GM18499 (cell line): Measurements from ENCODE around the gene NAP1L4.

Experiments used
- ATAC-seq: cut with Tn5 transposase; IDR thresholded peaks from one replicate; pipeline ENCODE4 v1.9.1; 2021; ENCODE audit warnings: moderate number of reproducible peaks; ENCODE audit not compliant: insufficient read depth, unreplicated experiment

Gene NAP1L4

GRCh38 chr11:3011891-3012885, 20.1 kb upstream of the NAP1L4 start:
- no peak for ATAC-seq

DNA sequence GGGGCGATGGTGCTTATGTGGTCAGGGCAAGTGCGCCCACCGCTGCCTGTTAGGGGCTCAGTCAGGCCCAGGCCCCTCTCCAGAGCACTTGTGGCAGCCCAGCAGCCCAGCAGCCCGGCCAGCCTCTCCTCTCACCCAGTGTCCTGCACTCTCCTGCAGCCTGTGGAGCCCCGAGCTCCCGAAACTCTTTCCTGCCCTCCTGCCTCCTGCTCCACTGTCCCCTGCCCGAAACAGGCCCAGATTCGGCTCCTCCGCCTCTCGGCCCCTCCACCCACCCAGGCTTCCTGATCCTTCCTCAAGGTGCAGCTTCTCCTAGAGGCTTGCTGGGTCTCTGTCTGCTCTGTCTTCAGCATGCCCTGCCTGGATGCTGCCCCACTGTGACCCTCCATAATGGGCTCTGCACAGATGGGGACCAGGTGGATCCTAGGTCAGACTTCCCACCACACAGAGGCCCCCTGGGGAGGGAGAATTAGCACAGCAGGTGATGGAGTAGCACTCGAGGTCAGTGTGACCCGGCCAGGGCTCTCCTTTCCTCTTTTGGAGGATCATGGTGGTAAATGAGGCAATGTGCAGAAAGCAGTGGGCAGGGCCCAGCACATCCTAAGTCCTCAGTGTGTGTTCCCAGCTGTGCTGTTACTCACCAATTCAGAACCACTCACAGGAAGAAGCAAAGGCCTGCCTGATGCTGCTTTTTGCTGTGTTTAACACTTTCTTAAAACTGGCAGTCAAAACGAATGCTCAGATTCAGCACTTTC, 18.6 kb upstream of the NAP1L4 start:
- no peak for ATAC-seq

DNA sequence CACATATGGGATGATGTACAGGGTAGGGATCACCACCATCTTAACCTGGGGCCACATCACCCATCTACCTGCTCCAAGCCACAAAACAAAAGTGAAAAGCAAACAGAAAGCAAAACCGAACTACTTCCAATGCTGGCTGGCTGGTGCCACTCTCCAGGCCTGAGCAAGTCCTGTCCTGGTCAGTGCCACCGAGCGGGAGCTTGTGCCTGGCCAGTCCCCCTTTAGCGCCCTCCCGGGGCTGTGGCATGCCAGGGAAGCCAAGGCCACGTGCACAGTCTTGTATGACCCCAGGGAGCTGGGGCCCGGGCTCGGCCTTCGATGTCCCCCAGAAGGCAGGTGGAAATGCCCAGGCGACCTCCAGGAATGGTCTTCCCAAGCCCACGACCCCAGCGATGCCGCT, 17.9 kb upstream of the NAP1L4 start:
- ATAC-seq: no peak

DNA sequence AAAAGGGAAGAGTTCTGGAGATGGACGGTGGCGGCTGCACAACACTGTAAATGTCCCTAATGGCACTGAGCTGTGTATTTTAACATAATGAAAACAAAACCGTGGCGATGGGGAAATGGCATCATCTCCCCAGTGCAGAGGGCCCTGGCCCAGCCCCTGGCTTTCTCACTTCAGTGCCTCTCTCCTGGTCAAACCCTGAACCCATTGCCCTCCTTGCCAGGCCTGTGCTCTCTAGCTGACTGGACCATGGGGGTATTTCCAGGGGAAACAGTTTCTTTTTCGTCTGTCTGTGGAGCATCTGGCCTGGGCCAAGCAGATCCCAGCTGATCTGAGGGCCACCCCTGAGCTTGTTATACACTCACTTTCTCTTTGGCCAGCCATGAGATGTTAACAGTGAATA, 17.4 kb upstream of the NAP1L4 start:
- ATAC-seq: no peak

GRCh38 chr11:3008746-3009336, 16.7 kb upstream of the NAP1L4 start:
- ATAC-seq: no peak

DNA sequence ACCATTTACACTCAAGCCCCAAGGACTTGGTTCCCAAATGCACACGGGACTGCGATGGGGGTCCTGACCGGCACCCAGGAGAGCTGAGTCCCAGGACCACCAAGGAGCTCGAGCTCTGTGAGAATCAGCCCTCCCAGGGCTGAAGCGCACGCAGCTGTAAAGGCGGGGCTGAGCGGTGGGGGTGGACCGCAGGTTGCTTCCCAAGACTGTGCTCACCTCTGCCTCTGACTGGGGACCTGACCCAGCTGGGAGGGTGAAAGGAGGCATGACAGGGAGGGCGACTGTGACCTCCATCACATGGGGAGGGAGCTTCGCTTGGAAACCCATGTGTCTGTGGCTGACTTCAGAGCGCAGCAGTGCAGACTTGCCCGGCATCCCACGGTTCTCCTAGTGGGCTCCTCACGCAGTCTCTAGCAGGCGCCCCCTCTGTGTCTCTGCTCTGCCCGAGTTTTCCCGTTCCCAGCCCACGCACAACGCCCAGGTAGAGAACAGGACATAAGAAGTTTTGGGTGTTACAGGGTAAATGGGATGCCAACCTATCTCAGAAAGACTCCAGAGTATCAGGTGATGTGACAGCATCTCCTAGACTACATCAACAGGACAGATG, 15.4 kb upstream of the NAP1L4 start:
- ATAC-seq: no peak

- ATAC-seq: no peak
These were observed 14.6 kb upstream of the NAP1L4 start for GRCh38 chr11:3006505-3007260.

- ATAC-seq: no peak
These were observed 12.4 kb upstream of the NAP1L4 start for GRCh38 chr11:3004481-3004880.

GRCh38 chr11:3003396-3004231, 11.5 kb upstream of the NAP1L4 start:
- no peak for ATAC-seq

- ATAC-seq: no peak
These were observed 10.7 kb upstream of the NAP1L4 start for GRCh38 chr11:3002871-3003270.

DNA sequence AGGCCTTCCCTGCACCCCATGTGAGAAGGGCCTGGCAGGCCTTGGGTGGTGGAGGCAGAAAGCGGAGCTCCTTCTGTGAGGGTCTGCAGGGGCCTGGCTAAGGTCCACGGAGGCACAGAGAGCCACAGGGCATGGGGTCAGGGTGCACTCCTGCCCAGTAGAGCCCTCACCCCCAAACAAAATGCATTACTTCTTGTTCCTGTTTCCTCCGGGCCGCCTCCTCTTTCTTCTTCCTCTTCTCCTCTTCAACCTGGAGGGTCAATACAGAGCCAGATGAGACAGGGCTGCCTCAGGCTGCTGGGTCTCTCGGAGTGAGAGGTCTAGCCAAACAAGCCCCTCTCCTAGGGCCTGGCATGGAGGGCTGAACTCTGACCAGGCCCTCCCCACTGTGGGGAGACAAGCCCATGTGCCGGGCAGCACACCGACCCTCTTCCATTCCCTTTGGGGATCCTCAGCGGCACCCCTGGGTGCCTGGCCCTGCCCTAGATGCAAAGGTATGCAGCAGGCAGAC, 10.3 kb upstream of the NAP1L4 start:
- no peak for ATAC-seq

DNA sequence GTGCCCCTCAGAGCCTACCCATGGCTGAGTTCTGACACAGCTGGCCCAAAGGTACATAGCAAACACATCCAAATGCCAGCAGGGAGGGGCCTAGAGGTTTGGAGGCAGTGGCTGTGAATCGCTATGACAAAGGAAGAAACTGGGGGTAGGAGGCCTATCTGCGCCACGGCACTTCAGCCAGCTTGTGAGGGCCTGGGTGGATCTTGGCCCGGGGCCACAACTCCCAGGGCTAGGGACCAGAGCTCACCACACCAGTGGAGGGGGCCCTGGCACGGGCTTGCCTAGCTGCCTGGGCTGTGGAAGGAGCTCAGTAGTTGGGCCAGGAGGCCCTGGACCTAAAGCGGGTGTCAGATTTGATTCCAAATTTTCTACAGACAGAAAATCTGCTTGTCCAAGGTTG, 9.4 kb upstream of the NAP1L4 start:
- no peak for ATAC-seq

GRCh38 chr11:3000032-3000961, 8.2 kb upstream of the NAP1L4 start:
- ATAC-seq: no peak

- no peak for ATAC-seq
These were observed 7.4 kb upstream of the NAP1L4 start for GRCh38 chr11:2999464-2999998.

DNA sequence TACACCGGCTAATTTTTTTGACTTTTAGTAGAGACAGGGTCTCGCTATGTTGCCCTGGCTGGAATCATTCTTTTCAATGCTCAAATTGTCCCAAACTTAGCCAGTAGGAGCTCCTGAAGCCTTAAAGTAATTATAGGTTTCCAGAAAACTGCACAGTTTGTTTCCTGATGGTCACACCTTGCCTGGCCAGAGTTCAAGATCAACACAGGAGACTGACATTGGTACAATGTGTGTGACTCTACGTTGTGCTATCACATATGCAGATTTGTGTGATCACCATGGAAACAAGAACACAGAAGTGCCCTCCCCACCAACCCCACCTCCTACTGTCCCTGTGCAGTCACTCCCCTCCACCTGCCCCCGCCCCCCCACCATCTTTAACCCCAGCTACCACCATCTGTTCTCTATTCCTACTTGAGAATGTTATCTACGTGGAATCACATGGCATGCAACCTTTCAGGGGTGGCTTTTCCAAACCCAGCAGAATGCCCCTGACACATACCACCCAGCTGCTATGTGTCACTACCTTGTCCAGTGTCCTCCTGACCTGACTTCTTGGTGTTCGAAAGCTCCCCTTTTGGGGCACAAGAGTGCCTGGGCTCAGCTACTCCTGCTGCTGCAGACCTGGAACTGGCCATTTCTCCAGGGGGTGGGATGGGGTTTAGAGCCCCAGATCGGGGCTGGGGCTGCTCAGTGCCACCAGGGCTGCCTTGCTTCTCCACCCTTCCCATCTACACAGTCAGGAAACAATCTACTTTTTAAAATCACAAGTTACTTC, 6.1 kb upstream of the NAP1L4 start:
- no peak for ATAC-seq

DNA sequence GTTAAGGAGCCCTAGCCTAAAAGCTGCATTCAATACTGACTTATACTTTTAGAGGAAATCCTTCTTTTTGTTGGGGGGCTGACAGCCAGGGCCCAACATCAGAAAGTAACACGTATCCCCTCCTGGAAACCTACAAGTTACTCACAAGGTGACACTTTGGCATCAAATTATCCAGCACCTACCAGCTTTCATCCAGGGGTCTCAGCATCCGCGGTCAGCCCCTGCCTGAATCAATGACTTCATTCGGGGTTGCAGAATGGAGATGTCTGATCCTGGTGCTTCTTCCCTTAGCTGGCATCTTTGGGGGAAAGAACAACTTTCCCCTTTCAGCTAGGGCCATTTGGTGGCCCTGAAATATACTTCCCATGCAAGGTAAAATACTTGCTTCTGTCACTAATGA, 5.3 kb upstream of the NAP1L4 start:
- ATAC-seq: no peak

GRCh38 chr11:2996976-2997375, 4.8 kb upstream of the NAP1L4 start:
- ATAC-seq: no peak
